GM12872 (cell line): ENCODE results near the gene TMEM132C.

Experiments
- TF ChIP-seq, protein P1 (sequence below): IDR thresholded peaks from 3 replicates; pipeline ENCODE4 v1.5.1; 2011; ENCODE audit warnings: low read depth, mild to moderate bottlenecking, low read length, moderate library complexity; ENCODE audit not compliant: insufficient read depth

The TMEM132C gene

DNA sequence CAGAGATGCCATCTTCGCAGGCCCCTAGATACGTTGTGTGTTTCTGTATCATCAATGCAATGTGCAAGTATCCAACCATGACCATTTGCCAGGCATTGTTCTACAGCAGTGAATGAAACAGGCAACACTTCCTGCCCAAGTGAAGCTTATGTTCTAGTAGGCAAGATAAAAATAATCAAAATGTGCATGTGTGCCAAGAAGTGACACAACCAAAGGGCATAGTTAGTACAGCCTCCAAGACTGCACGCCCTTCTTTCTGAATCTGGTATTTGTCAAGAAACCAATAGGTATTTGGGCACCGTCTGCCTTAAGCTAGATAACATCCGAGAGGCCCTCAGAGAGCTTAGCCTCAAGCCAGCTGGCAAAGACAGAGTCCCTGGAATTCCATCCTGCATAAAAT is 152.0 kb downstream of the TMEM132C start:
- TF ChIP-seq, protein P1, sequence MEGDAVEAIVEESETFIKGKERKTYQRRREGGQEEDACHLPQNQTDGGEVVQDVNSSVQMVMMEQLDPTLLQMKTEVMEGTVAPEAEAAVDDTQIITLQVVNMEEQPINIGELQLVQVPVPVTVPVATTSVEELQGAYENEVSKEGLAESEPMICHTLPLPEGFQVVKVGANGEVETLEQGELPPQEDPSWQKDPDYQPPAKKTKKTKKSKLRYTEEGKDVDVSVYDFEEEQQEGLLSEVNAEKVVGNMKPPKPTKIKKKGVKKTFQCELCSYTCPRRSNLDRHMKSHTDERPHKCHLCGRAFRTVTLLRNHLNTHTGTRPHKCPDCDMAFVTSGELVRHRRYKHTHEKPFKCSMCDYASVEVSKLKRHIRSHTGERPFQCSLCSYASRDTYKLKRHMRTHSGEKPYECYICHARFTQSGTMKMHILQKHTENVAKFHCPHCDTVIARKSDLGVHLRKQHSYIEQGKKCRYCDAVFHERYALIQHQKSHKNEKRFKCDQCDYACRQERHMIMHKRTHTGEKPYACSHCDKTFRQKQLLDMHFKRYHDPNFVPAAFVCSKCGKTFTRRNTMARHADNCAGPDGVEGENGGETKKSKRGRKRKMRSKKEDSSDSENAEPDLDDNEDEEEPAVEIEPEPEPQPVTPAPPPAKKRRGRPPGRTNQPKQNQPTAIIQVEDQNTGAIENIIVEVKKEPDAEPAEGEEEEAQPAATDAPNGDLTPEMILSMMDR: no peak

DNA sequence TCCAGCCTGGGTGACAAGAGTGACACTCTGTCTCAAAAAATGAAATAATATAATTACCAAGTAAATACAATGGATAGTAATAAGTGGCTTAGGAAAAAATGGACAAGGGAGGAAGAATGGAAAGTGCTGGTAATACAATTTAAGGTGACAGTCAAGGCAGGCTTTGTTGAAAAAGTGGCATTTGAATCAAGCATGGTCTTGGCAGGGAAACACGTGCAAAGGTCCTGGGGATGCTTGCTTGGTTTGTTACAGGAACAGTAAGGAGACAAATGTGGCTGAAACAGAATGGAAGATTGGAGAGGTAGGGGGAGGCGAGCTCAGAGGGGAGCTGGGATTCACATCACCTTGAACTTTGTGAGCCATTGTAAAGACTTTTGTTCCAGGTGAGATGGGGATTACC is 153.2 kb downstream of the TMEM132C start:
- TF ChIP-seq, protein P1: no peak

DNA sequence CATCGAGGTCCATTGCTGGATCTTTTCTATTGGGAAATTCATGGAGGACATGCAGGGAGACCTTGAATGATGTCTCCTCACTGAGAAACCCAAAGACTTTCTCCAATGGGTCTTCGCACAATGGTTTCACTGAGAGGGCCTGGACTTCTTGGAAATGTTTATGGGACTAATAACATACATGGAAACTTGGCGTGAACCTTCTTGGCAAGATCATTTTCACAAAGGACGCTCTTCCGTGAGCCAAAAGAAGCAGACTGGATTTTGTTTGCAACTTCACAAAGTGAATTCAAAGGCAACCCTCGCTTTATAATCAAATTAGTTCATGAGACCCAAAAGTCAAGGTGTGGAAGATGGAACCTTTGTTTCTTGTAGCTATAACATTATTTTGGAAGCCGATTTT is 154.4 kb downstream of the TMEM132C start:
- TF ChIP-seq, protein P1: no peak

DNA sequence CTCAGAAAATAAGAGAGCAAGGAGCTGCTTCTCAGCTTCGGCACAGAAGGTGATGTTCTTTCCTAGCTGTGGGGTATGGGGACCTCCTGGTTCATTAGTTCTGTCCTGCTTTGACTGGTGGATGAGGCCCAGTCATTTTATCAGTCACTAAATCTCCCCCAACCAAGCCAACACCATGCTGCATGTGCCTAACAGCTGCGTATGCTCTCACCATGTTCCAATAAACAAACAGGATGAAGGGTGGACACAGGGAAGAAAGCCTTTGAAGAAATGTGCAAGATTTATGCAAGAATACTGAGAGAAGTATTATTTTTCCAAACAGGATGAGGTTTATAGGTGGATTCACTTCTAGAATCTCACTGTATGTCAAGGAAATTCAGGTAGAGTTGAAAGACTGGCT is 156.2 kb downstream of the TMEM132C start:
- TF ChIP-seq, protein P1: no peak

DNA sequence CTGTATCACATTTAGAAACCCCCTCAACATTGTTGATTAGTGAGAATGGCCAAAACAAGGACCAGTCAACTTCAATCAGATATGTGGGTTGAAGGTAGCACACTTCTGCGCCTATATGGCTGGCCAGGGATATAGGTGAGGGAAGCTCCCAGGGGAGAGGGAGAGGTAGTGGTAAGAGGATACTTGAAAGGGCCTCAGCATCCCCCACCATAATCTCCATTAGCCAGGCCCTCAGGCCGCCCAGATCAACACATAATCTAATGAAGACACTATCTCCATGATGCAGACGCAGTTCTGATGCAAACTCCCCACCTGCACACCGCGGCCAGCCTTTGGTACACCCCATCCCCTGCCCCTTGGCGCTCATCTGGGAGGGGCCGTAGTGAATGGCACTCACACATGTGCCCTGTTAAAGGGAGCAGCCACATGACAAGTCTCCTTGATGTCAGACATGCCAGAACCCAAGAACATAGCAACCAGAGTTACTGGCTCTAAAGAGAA is 158.0 kb downstream of the TMEM132C start:
- TF ChIP-seq, protein P1: no peak

DNA sequence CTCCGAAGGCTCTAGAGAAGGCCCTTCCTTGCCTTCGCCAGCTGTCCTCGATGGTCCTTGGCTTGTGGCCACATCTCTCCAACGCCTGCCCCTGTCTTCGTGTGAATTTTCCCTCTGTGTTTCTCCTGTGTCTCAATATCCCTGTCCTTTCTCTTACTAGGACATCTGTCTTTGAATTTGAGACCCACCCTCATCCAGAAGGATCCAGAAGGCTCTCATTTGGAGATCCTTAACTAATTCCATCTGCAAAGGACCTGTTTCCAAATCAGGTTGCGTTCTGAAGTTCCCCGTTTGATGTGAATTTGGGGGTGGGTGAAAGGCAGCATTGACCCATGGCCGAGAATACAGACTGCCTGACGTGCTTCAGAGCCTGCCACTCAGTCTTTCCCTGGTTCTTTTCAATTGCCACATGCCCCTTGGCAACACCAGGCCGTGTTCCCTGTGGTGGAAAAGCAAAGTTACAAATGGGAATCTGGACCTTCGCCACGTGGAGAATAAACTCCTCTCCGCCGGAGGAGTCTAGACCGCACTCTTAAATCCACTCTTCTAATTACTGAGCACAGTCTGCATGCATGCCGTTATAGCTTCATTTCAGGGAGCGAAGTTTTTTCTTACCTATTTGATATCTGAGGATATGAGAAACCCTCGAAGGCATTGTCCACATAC is 158.8 kb downstream of the TMEM132C start:
- TF ChIP-seq, protein P1: no peak

DNA sequence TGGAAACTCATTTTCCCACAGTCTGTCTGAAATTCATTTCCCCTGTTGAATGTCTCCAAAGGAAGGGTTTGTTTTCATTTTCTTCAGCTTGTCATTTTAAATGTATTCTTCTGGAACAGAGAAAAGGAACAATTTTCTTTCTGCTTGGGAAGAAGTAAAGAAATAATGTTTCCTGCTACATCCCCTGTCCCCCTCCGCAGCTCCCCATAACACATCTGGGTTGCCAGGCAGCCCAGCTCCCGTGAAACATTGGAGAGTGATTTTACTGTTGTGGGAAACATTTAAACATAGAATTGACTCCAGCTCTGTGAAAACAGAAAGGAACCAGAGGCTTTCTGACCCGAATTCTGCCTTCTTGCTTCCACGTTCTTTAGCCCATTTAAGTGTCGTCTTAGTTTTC is 159.5 kb downstream of the TMEM132C start:
- TF ChIP-seq, protein P1: no peak
